Ishikawa (cell line): ENCODE results near the gene RXRA.

Experiments used
- CEBPB ChIP-seq: IDR thresholded peaks from 2 replicates; pipeline ENCODE4 v1.6.1; 2012
- CREB1 ChIP-seq: IDR thresholded peaks from 2 replicates; pipeline ENCODE4 v1.6.1; 2012; ENCODE audit warnings: low read depth
- EGR1 ChIP-seq: IDR thresholded peaks from 2 replicates; pipeline ENCODE4 v1.6.1; 2012
- EP300 ChIP-seq: IDR thresholded peaks from 2 replicates; pipeline ENCODE4 v1.6.1; 2012; ENCODE audit warnings: borderline replicate concordance
- FOXM1 ChIP-seq: IDR thresholded peaks from 2 replicates; pipeline ENCODE4 v1.6.1; 2012; ENCODE audit warnings: low read depth, borderline replicate concordance
- MAX ChIP-seq: IDR thresholded peaks from 2 replicates; pipeline ENCODE4 v1.6.1; 2012
- NFIC ChIP-seq: IDR thresholded peaks from 2 replicates; pipeline ENCODE4 v1.6.1; 2012
- RAD21 ChIP-seq: IDR thresholded peaks from 2 replicates; pipeline ENCODE4 v1.6.1; 2012; ENCODE audit warnings: low read depth
- REST ChIP-seq: IDR thresholded peaks from 2 replicates; pipeline ENCODE4 v1.6.1; 2012; ENCODE audit warnings: low read depth, mild to moderate bottlenecking
- TAF1 ChIP-seq: IDR thresholded peaks from 2 replicates; pipeline ENCODE4 v1.6.1; 2012; ENCODE audit warnings: low read depth, mild to moderate bottlenecking
- TCF12 ChIP-seq: IDR thresholded peaks from 2 replicates; pipeline ENCODE4 v1.6.1; 2012; ENCODE audit warnings: low read depth
- TEAD4 ChIP-seq: IDR thresholded peaks from 2 replicates; pipeline ENCODE4 v1.6.1; 2012
- USF1 ChIP-seq: IDR thresholded peaks from 2 replicates; pipeline ENCODE4 v1.6.1; 2012
- YY1 ChIP-seq: IDR thresholded peaks from 2 replicates; pipeline ENCODE4 v1.6.1; 2012; ENCODE audit warnings: low read depth
- ZBTB7A ChIP-seq: IDR thresholded peaks from 2 replicates; pipeline ENCODE4 v1.6.1; 2012; ENCODE audit warnings: low read depth

Gene RXRA

GRCh38 chr9:134361426-134361825, 35.2 kb downstream of the RXRA start:
- TF ChIP-seq TAF1 = no peak

GRCh38 chr9:134361843-134362414, 35.7 kb downstream of the RXRA start:
- TF ChIP-seq ZBTB7A (no peak), CEBPB (no peak), EP300 (no peak), FOXM1 (no peak), YY1 (no peak), MAX (no peak)

- TF ChIP-seq TEAD4 = no peak
- no peak for TF ChIP-seq EP300
- TF ChIP-seq MAX = no peak
- TF ChIP-seq CEBPB = no peak
- no peak for TF ChIP-seq YY1
- TF ChIP-seq ZBTB7A = no peak
- no peak for TF ChIP-seq EGR1
- TF ChIP-seq USF1 = no peak
Measured at GRCh38 chr9:134363450-134363849, 37.2 kb downstream of the RXRA start.

GRCh38 chr9:134364391-134365114, 38.3 kb downstream of the RXRA start:
- TF ChIP-seq RAD21 (peak; percentile 29; the same call in 1 of the 2 replicates), NFIC (no peak), TAF1 (no peak)

- TF ChIP-seq CREB1 (no peak), NFIC (no peak), EP300 (no peak), USF1 (no peak), TEAD4 (no peak), FOXM1 (no peak), MAX (no peak), TCF12 (no peak), CEBPB (no peak), ZBTB7A (no peak)
Measured at GRCh38 chr9:134365115-134365596, 38.9 kb downstream of the RXRA start.

GRCh38 chr9:134365791-134366222, 39.6 kb downstream of the RXRA start:
- TF ChIP-seq CREB1 (no peak), REST (no peak), CEBPB (no peak), YY1 (no peak), USF1 (no peak), TCF12 (no peak), ZBTB7A (no peak)

GRCh38 chr9:134366223-134367031, 40.2 kb downstream of the RXRA start:
- peak; percentile 35; the same call in 1 of the 2 replicates for TF ChIP-seq MAX
- 0 out of 2 replicates have a peak, but pooled peaks have one; percentile 21 for TF ChIP-seq ZBTB7A
- TF ChIP-seq FOXM1 = no peak
- TF ChIP-seq USF1 = peak; percentile 87
- TF ChIP-seq NFIC = peak; percentile 86
- TF ChIP-seq REST = no peak
- no peak for TF ChIP-seq TEAD4
- TF ChIP-seq TCF12 = no peak
